Right ventricle myocardium inferior (tissue), 1 donor: ENCODE measurements around the gene ACOT13. TPM values are rescaled to one million over a fixed set of nuclear protein-coding genes. Genes with fewer than 3 reads are reported as not detected.
"Not testable (repeated sequence)": the region's sequence is repeated elsewhere in the genome, so short reads cannot be mapped to it uniquely, and the experiment has no call there.

ENCODE experiments used
- ATAC-seq: fragments of 200-7000 bp; cut with Tn5 transposase; one replicate; pipeline ENCODE4 v1.9.1; 2020; ENCODE audit warnings: mild to moderate bottlenecking, moderate library complexity
- DNase-seq: peaks from one replicate; pipeline ENCODE4 v3.0.0; 2021; ENCODE audit errors: missing footprints
- intact Hi-C: fragments of 100-400 bp; cut with DNase I; formaldehyde crosslinking; loops from one replicate; pipeline ENCODE4 v1.11.0; 2022
- total RNA-seq: library from RNA; stranded (reverse); fragmentation: NEBNext Ultra II Directional; extraction: Animal tissue kit (Norgen Biotek cat#: 25700); gene quantifications from one replicate; pipeline ENCODE4 v1.2.1, GENCODE V29; 2021
- donor health status: DM: no; HTN: yes; CAD: no; lungs with severe emphysema.

ACOT13 gene
- total RNA-seq, 1 donor from 2014 or later, result 75.8 TPM

DNA sequence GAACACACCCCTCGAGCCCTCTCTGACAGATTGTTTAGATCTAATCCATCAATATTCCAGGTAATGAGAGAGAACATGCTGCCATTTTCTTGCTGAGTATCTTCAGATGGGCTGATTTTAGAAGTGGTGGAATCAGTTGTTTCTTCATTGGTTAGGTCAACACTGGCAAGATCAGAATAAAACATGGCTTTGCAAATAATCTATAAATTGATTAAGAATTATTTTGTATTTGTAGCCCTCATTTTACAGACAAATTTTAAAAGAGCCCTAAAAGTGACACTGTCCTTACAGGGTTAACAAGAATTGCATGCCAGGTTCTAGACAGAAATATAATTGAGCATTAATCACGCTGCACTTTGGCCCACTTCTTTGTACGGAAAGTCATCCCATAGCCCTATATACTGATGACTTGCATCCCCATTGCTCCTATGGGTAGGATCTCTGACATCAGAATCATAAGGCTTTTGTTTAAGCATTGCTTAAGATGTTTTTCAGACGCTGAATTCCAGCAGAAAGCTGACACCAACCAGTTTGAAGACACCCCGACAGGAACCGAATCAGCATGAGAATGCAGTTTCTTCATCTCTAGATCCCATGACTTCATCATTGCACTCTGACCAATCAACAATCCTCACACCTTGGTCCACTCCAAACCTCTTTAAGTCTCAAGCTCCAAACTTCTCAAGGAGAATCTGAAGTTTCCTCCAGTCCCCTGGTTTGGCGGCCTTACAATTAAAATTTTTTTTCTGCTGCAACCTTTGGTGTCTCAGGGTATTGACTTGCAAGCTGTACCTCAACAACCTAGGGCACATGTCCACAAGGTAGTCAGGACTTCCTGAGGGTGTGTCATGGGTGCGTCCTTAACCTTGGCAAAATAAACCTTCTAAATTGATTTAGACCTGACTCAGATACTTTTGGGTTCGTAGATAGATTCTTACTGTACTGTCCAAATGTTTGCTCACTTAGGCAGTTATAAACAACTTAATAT is 8.0 kb upstream of the ACOT13 start:
- no peak for DNase-seq
- ATAC-seq, result no peak
- intact Hi-C loops, result no loop called here

DNA sequence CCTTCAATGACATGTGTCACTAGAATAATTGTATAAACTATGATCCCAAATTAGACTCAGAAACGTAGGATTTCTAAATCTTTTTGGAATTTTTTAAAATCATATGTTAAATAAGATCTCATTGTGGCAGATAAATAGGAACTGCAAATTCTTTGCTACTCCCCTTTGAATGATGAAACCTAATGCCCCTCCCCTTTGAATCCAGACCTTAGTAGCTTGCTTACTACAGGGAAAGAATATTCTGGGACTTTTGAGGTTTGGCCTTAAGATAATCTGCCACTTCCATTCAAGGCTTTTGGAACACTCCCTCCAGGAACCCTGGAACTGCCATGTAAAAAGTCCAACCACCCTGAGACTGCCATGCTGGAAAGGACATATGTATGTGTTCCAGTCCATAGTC is 7.3 kb upstream of the ACOT13 start:
- no peak for ATAC-seq

GRCh38 chr6:24660105-24660504 is 6.8 kb upstream of the ACOT13 start:
- no peak for DNase-seq
- intact Hi-C loops, result no loop called here
- ATAC-seq, result no peak

More for the DNA sequence above, 7.3 kb upstream of the ACOT13 start:
- intact Hi-C loops, result no loop called here
- DNase-seq, result no peak

GRCh38 chr6:24661759-24662158 is 5.1 kb upstream of the ACOT13 start:
- DNase-seq, ATAC-seq, intact Hi-C loops: not testable (repeated sequence)

- DNase-seq (no peak), ATAC-seq (no peak)
- intact Hi-C loops, result no loop called here
Measured at GRCh38 chr6:24662236-24662635, 4.6 kb upstream of the ACOT13 start.

DNA sequence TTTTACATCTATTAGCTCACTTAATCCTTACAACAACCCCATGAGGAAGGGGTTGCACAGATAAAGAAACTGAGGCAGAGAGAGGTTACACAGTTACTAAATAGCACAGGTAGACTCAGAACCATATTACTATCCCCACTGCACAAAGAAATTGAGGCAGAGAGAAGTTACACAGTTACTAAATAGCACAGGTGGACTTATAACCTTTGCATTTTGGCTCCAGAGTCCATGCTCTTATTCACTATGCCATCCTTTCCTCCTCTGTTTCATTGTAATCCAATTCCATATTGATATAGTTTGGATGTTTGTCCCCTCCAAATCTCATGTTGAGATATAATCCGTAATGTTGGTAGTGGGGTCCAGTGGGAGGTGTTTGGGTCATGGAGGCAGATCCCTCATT is 3.7 kb upstream of the ACOT13 start:
- intact Hi-C loops, result no loop called here
- DNase-seq (no peak), ATAC-seq (no peak)

DNA sequence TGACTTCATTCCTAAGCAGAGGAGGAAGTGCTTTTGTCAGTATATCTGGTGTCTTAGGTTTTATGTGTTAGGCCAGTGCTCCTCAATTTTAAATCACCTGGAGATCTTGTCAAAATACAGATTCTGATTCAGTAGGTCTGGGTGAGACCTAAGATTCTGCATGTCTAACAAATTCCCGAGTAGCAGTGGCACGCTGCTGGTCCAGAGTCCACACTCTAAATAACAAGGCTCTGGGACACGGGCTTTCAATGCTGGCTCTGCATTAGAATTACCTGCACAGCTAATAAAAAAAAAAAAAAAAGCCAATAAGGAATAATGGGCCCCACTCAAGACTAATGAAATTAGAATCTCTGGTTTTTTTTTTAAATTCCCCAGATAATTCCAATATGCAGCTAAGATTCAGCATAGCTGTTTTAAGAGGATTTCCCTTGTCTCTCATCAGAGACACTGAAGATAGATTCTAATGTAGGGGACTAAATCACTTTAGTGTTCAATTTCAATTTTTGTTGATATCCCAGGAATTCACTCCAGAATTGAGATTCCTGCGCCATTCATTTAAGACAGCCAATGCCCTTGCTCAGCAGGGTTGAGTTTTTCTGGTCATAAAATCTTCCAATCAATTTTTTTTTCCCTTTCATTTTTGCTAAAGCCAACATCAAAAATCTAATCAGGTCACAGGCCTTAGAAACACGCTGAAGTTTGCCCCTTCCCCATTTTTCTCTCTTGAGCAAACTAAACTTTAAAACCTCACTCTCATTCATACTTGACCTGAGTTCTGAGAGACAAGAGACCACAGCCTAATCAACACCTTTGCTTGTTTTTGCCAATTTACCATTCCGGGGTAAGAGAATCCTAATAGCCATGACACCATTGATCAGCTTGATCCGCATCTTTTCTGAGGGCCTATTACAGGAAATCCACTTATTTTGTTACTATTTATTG is 2.6 kb upstream of the ACOT13 start:
- no peak for ATAC-seq
- intact Hi-C loops, result no loop called here
- DNase-seq, result no peak

DNA sequence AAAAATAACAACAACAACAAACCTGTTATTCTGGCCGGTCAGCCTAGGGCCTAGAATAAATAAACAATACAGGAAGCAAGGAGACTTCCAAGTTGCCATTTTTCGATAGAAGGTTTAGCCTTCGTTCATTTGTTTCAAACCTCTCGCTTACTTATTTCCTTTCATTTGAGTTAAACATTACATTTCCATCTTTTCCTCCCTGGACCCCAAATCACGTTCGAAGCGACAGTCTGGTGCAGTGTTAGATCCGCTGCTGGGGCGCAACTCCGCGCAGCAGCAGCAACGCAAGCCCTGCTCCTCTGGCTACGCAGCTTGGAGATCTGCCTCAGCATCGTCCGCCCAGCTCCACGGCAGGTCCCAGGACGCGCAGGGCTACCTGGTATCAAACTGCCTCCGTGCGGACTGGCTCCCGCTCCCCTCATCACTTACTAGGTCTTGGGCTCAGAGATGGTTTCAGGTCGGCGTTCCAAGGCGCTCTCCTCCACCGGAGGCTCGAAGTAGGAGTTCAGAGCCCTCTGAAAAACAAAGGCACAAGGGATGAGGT is 708 bp upstream of the ACOT13 start:
- DNase-seq (peak; percentile 76), ATAC-seq (peak; percentile 4)
- intact Hi-C loops, result loop anchor here (2.0 kb wide), 1 partner anchor 55 kb away; no protein-coding TSS in a partner anchor

DNA sequence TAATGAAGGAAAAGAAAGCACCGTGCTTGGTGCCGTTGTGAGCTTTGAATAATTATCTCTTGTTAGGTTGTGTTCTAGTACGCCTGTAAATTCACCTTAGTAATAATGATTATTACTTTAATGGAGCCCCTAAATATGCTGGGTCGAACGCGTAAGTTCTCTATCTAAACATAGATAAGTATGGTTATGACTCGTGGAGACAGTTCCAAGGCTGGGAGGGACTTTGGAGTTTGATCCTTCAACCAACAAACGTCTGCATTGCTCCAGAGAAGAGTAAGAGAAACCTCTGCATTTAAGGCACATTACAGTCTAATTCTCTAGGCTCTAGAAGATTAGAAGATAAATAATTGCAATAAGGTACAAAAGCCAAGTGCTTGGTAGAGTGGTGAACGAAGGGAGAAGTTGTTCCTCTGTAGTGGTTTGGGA is 514 bp downstream of the ACOT13 start:
- ATAC-seq (no peak), DNase-seq (no peak)
- intact Hi-C loops, result loop anchor here (2.0 kb wide), 1 partner anchor 53 kb away; no protein-coding TSS in a partner anchor

DNA sequence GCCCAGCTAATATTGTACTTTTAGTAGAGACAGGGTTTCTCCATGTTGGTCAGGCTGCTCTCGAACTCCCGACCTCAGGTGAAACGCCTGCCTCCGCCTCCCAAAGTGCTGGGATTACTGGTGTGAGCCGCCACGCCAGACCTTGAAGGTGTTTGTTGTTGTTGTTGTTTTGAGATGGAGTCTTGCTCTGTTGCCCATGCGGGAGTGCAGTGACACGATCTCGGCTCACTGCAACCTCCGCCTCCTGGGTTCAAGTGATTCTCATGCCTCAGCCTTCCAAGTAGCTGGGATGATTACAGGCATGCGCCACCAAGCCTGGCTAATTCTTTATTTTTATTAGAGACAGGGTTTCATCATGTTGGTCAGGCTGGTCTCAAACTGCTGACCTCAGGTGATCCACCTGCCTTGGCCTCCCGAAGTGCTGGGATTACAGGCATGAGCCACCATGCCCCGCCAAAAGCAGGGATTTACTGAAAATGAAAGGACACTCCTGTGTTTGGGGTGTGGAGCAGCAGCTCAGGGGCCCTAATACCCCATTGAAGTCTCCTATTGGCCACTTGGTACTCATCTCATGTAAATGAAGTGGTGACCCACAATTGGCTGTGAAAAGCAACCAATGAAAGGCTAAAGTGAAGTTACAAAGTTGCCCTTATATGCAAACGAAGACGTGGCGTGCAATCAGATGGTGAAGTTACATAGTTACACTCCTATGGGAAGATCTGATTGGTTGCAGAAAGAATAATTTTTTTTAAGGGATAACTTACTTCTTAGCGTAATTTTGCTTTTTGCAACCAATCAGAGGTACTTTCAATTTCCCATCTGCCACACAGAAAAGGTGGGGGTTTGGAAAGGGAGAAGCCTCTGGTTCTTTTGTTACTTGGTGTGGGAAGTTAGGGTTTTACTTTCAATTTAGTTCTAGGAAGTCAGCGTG is 1.5 kb downstream of the ACOT13 start:
- ATAC-seq, intact Hi-C loops, DNase-seq: not testable (repeated sequence)

DNA sequence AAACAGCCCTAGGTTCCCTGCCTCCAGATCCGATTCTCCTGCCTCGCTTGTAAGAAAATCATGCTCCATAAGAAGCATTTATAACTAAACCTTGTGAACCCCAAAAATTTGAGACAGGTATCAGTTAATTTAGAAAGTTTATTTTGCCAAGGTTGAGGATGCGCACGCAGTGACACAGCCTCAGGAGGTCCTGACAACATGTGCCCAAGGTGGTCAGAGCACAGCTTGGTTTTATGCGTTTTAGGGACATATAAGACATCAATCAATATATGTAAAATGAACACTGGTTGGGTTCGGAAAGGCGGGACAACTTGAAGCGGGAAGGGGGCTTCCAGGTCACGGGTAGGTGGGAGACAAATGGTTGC is 2.1 kb downstream of the ACOT13 start:
- DNase-seq (no peak), ATAC-seq (no peak)
- intact Hi-C loops, result no loop called here

DNA sequence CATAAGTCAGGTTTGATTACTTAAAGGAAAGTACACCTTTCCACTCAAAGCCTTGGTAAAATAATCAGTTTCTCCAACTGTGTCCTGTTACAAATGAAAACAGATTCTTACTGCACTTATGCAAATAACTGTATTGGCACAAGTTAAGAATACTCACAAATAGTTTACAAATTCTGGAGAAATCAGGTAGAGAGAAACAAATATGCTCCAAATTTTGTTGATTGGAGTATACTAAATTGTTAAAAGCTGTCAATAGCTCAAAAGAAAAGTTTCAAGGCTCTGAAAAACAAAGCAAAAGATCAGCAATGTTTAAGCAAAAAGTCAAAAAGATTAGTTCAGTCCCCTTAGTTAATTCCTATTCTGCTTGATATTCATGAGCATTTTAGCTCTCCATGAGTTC is 3.6 kb downstream of the ACOT13 start:
- ATAC-seq, intact Hi-C loops, DNase-seq: not testable (repeated sequence)

- ATAC-seq, result not testable (repeated sequence)
Measured at GRCh38 chr6:24671077-24671476, 4.2 kb downstream of the ACOT13 start.

GRCh38 chr6:24672620-24673182 is 5.8 kb downstream of the ACOT13 start:
- no peak for ATAC-seq
- intact Hi-C loops, result no loop called here
- DNase-seq, result no peak

More at GRCh38 chr6:24671077-24671476, 4.2 kb downstream of the ACOT13 start:
- DNase-seq, intact Hi-C loops: not testable (repeated sequence)

- ATAC-seq (no peak), DNase-seq (no peak)
- intact Hi-C loops, result no loop called here
Measured at GRCh38 chr6:24673625-24674024, 6.7 kb downstream of the ACOT13 start.

GRCh38 chr6:24678792-24679352 is 12.0 kb downstream of the ACOT13 start:
- intact Hi-C loops, DNase-seq, ATAC-seq: not testable (repeated sequence)

GRCh38 chr6:24680582-24680981 is 13.7 kb downstream of the ACOT13 start:
- DNase-seq, result no peak
- intact Hi-C loops, result no loop called here
- no peak for ATAC-seq
